Motor neuron (in vitro differentiated cells): Measurements from ENCODE around the gene HACD2. TPM values are rescaled to one million over a fixed set of nuclear protein-coding genes. Genes with fewer than 3 reads are reported as not detected.
"Not testable (repeated sequence)": the region's sequence is repeated elsewhere in the genome, so short reads cannot be mapped to it uniquely, and the experiment has no call there.

Source experiments
- ATAC-seq, 8 experiments: fragments of 200-7000 bp; cut with Tn5 transposase; replicated peaks in 6 of 8; 2 replicates each; pipeline ENCODE4 v1.8.0; 2021; ENCODE audit warnings: mild to moderate bottlenecking in 8 of 8, moderate library complexity in 8 of 8
- H3K27ac ChIP-seq, 2 donors: fragments of 250-450 bp; sonication (Bioruptor Pico); 2 replicates each; pipeline ENCODE4 v1.9.0; 2021; ENCODE audit warnings: antibody characterized with exemption in 2 of 2, mild to moderate bottlenecking in 2 of 2, moderate library complexity in 1 of 2
- H3K4me1 ChIP-seq, 2 donors: fragments of 250-450 bp; sonication (Bioruptor Pico); replicated peaks in 1 of 2; 2 replicates each; pipeline ENCODE4 v1.6.1; 2021; ENCODE audit warnings: antibody characterized with exemption in 2 of 2, mild to moderate bottlenecking in 2 of 2, moderate library complexity in 1 of 2
- H3K4me3 ChIP-seq, 5 donors: fragments of 250-450 bp; sonication (Bioruptor Pico); 2 replicates each; pipeline ENCODE4 v1.9.0; 2021; ENCODE audit warnings: antibody characterized with exemption in 5 of 5, mild to moderate bottlenecking in 5 of 5, moderate library complexity in 4 of 5
- WGBS, 10 experiments: fragments of 450-650 bp; shearing (Covaris generic); methylation state at CpG; one replicate each; pipeline ENCODE4 v1.0.0; 2022; 5-methylcytosine and 5-hydroxymethylcytosine counted together
- in situ Hi-C, 9 experiments: fragments of 400-800 bp; cut with MboI; loops; one replicate each; pipeline ENCODE4 v1.15.0; 2021; ENCODE audit warnings: low sequenced_read_pairs in 9 of 9, low pct_unique_long_range_greater_than_20kb in 2 of 9; ENCODE audit not compliant: unreplicated experiment in 9 of 9
- total RNA-seq, 8 experiments: library from RNA; unstranded; fragments of 300-600 nt; gene quantifications; 2 replicates each; pipeline versions ENCODE4 v1.2.3 to v1.2.4, GENCODE V29; 2022

Gene HACD2
- total RNA-seq, 8 experiments from 2014 or later, result 15.4 to 29.0 (median 20.1) TPM

- no peak for ATAC-seq
- WGBS, 10 experiments, result 92 to 100% (median 93%) methylated on average over 2 to 4 of the region's 7 CpGs; no CpG with 5 or more reads in 7 of the 10 experiments
These were observed 37.0 kb upstream of the HACD2 start for GRCh38 chr3:123621850-123622189.

GRCh38 chr3:123621186-123621849 is 36.5 kb upstream of the HACD2 start:
- Histone ChIP-seq H3K4me1 (peaks cover 6 to 12% of the 10 kb centered on the region in 2 donors), H3K4me3 (no peak overlapping the region), H3K27ac (no peak overlapping the region)
- peak in 1 of 8 experiments; percentile 41 for ATAC-seq
- in situ Hi-C loops, result no loop called here
- WGBS, 10 experiments, result 8 to 97% (median 76%) methylated on average over 1 to 5 of the region's 7 CpGs; no CpG with 5 or more reads in 3 of the 10 experiments

More at GRCh38 chr3:123621850-123622189, 37.0 kb upstream of the HACD2 start:
- Histone ChIP-seq H3K4me1 (peaks cover 6 to 12% of the 10 kb centered on the region in 2 donors), H3K27ac (no peak overlapping the region), H3K4me3 (no peak overlapping the region)
- in situ Hi-C loops, result no loop called here

- WGBS, 10 experiments, result 40 to 95% (median 72%) methylated on average over 1 to 7 of the region's 8 CpGs; no CpG with 5 or more reads in 3 of the 10 experiments
These were observed 35.5 kb upstream of the HACD2 start for GRCh38 chr3:123620343-123620742.

GRCh38 chr3:123618768-123619484 is 34.1 kb upstream of the HACD2 start:
- in situ Hi-C loops, result no loop called here
- no peak overlapping the region for H3K27ac ChIP-seq
- no peak overlapping the region for H3K4me3 ChIP-seq
- WGBS, 10 experiments, result 27 to 100% (median 96%) methylated on average over 1 to 5 of the region's 5 CpGs; no CpG with 5 or more reads in 2 of the 10 experiments
- H3K4me1 ChIP-seq, result peaks cover 6 to 12% of the 10 kb centered on the region in 2 donors
- ATAC-seq, result no peak

More at GRCh38 chr3:123620343-123620742, 35.5 kb upstream of the HACD2 start:
- peaks cover 6 to 12% of the 10 kb centered on the region in 2 donors for H3K4me1 ChIP-seq
- no peak overlapping the region for H3K27ac ChIP-seq
- in situ Hi-C loops, result no loop called here
- no peak overlapping the region for H3K4me3 ChIP-seq
- peak in 5 of 8 experiments; percentile 65 to 89 (median 76) for ATAC-seq

- no peak overlapping the region for H3K27ac ChIP-seq
- in situ Hi-C loops, result no loop called here
- no peak overlapping the region for H3K4me3 ChIP-seq
- ATAC-seq, result peak in 1 of 8 experiments; percentile 47
- peaks cover 6 to 12% of the 10 kb centered on the region in 2 donors for H3K4me1 ChIP-seq
- 73 to 100% (median 90%) methylated on average over 1 to 6 of the region's 7 CpGs; no CpG with 5 or more reads in 2 of the 10 experiments for WGBS, 10 experiments
These were observed 33.3 kb upstream of the HACD2 start for GRCh38 chr3:123618076-123618708.

GRCh38 chr3:123616593-123616992 is 31.7 kb upstream of the HACD2 start:
- peaks cover 6 to 12% of the 10 kb centered on the region in 2 donors for H3K4me1 ChIP-seq
- in situ Hi-C loops, result no loop called here

GRCh38 chr3:123613543-123613942 is 28.7 kb upstream of the HACD2 start:
- ATAC-seq, result no peak
- H3K4me3 ChIP-seq, result no peak overlapping the region
- peaks cover 3 to 7% of the 10 kb centered on the region in 2 donors for H3K4me1 ChIP-seq
- no peak overlapping the region for H3K27ac ChIP-seq
- WGBS, 10 experiments, result 80 to 100% (median 100%) methylated on average over 1 to 2 of the region's 2 CpGs; no CpG with 5 or more reads in 1 of the 10 experiments
- in situ Hi-C loops, result no loop called here

More at GRCh38 chr3:123616593-123616992, 31.7 kb upstream of the HACD2 start:
- 40 to 100% (median 83%) methylated on average over 1 to 6 of the region's 6 CpGs; no CpG with 5 or more reads in 2 of the 10 experiments for WGBS, 10 experiments
- no peak for ATAC-seq
- H3K4me3 ChIP-seq, result no peak overlapping the region
- H3K27ac ChIP-seq, result no peak overlapping the region

- ATAC-seq, result not testable (repeated sequence)
These were observed 26.8 kb upstream of the HACD2 start for GRCh38 chr3:123611674-123612073.

GRCh38 chr3:123611082-123611481 is 26.2 kb upstream of the HACD2 start:
- in situ Hi-C loops, result no loop called here
- Histone ChIP-seq H3K27ac (no peak overlapping the region), H3K4me3 (no peak overlapping the region), H3K4me1 (peaks cover 3 to 7% of the 10 kb centered on the region in 2 donors)
- ATAC-seq, result no peak

More at GRCh38 chr3:123611674-123612073, 26.8 kb upstream of the HACD2 start:
- H3K4me3 ChIP-seq, H3K4me1 ChIP-seq, H3K27ac ChIP-seq, in situ Hi-C loops: not testable (repeated sequence)
- WGBS, 10 experiments, result 67 to 97% (median 93%) methylated on average over 2 to 6 of the region's 7 CpGs; no CpG with 5 or more reads in 3 of the 10 experiments

GRCh38 chr3:123610331-123610730 is 25.5 kb upstream of the HACD2 start:
- Histone ChIP-seq H3K27ac (peak overlapping the region in 1 of 2 donors; percentile 73), H3K4me1 (peaks cover 3 to 7% of the 10 kb centered on the region in 2 donors), H3K4me3 (no peak overlapping the region)
- 18 to 100% (median 60%) methylated on average over 1 to 2 of the region's 3 CpGs; no CpG with 5 or more reads in 2 of the 10 experiments for WGBS, 10 experiments
- peak in 5 of 8 experiments; percentile 95 to 100 (median 100) for ATAC-seq
- in situ Hi-C loops, result no loop called here

- no peak overlapping the region for H3K27ac ChIP-seq
- in situ Hi-C loops, result no loop called here
- 62 to 100% (median 95%) methylated on average over 1 to 4 of the region's 5 CpGs; no CpG with 5 or more reads in 2 of the 10 experiments for WGBS, 10 experiments
- H3K4me1 ChIP-seq, result peaks cover 3 to 7% of the 10 kb centered on the region in 2 donors
- ATAC-seq, result no peak
- H3K4me3 ChIP-seq, result no peak overlapping the region
These were observed 24.2 kb upstream of the HACD2 start for GRCh38 chr3:123609063-123609462.

GRCh38 chr3:123608263-123608937 is 23.5 kb upstream of the HACD2 start:
- Histone ChIP-seq H3K4me1 (peaks cover 3 to 7% of the 10 kb centered on the region in 2 donors), H3K27ac (no peak overlapping the region), H3K4me3 (no peak overlapping the region)
- WGBS, 10 experiments, result 80 to 100% (median 93%) methylated on average over 1 to 3 of the region's 3 CpGs; no CpG with 5 or more reads in 1 of the 10 experiments
- in situ Hi-C loops, result no loop called here
- no peak for ATAC-seq
